ENCODE data around the gene DIP2A.
"Not testable (repeated sequence)": the region's sequence is repeated elsewhere in the genome, so short reads cannot be mapped to it uniquely, and the experiment has no call there.

Gene DIP2A

GRCh38 chr21:46442938-46443337 is 15.8 kb upstream of the DIP2A start:
- in situ Hi-C loops (cut with HindIII; ENCODE audit: low pct_unique_long_range_greater_than_20kb, low sequenced_read_pairs): no loop called here
- TF ChIP-seq JUND (IDR thresholded peaks at IDR 0.05; ENCODE audit: low read depth): no peak
- DNase-seq (ENCODE audit: low read depth in 1 of 2, low spot score in 1 of 2): no peak

- in situ Hi-C loops (cut with HindIII; ENCODE audit: low pct_unique_long_range_greater_than_20kb, low sequenced_read_pairs): no loop called here
- no peak for TF ChIP-seq JUND (IDR thresholded peaks at IDR 0.05; ENCODE audit: low read depth)
- DNase-seq (ENCODE audit: low read depth in 1 of 2, low spot score in 1 of 2): no peak
Measured at GRCh38 chr21:46443910-46444309, 14.8 kb upstream of the DIP2A start.

- no peak for DNase-seq (ENCODE audit: low read depth in 1 of 2, low spot score in 1 of 2)
- no peak for TF ChIP-seq JUND (IDR thresholded peaks at IDR 0.05; ENCODE audit: low read depth)
- in situ Hi-C loops (cut with HindIII; ENCODE audit: low pct_unique_long_range_greater_than_20kb, low sequenced_read_pairs): no loop called here
Measured at GRCh38 chr21:46448108-46448507, 10.6 kb upstream of the DIP2A start.

- DNase-seq (ENCODE audit: low read depth in 1 of 2, low spot score in 1 of 2); in situ Hi-C loops (cut with HindIII; ENCODE audit: low pct_unique_long_range_greater_than_20kb, low sequenced_read_pairs): not testable (repeated sequence)
Measured at GRCh38 chr21:46448855-46449254, 9.8 kb upstream of the DIP2A start.

GRCh38 chr21:46452710-46453109 is 6.0 kb upstream of the DIP2A start:
- in situ Hi-C loops (cut with HindIII; ENCODE audit: low pct_unique_long_range_greater_than_20kb, low sequenced_read_pairs): no loop called here
- DNase-seq (ENCODE audit: low read depth in 1 of 2, low spot score in 1 of 2): no peak
- no peak for TF ChIP-seq JUND (IDR thresholded peaks at IDR 0.05; ENCODE audit: low read depth)

GRCh38 chr21:46454142-46454541 is 4.5 kb upstream of the DIP2A start:
- no peak for DNase-seq (ENCODE audit: low read depth in 1 of 2, low spot score in 1 of 2)
- in situ Hi-C loops (cut with HindIII; ENCODE audit: low pct_unique_long_range_greater_than_20kb, low sequenced_read_pairs): no loop called here

GRCh38 chr21:46454634-46455390 is 3.9 kb upstream of the DIP2A start:
- in situ Hi-C loops (cut with HindIII; ENCODE audit: low pct_unique_long_range_greater_than_20kb, low sequenced_read_pairs): no loop called here
- no peak for DNase-seq (ENCODE audit: low read depth in 1 of 2, low spot score in 1 of 2)
- TF ChIP-seq JUND (IDR thresholded peaks at IDR 0.05; ENCODE audit: low read depth): no peak

More at GRCh38 chr21:46454142-46454541, 4.5 kb upstream of the DIP2A start:
- no peak for TF ChIP-seq JUND (IDR thresholded peaks at IDR 0.05; ENCODE audit: low read depth)

GRCh38 chr21:46455575-46456385 is 2.9 kb upstream of the DIP2A start:
- in situ Hi-C loops (cut with HindIII; ENCODE audit: low pct_unique_long_range_greater_than_20kb, low sequenced_read_pairs): no loop called here
- TF ChIP-seq JUND (IDR thresholded peaks at IDR 0.05; ENCODE audit: low read depth): no peak
- DNase-seq (ENCODE audit: low read depth in 1 of 2, low spot score in 1 of 2): no peak

GRCh38 chr21:46456750-46457149 is 1.9 kb upstream of the DIP2A start:
- in situ Hi-C loops (cut with HindIII; ENCODE audit: low pct_unique_long_range_greater_than_20kb, low sequenced_read_pairs): no loop called here
- DNase-seq (ENCODE audit: low read depth in 1 of 2, low spot score in 1 of 2): no peak
- no peak for TF ChIP-seq JUND (IDR thresholded peaks at IDR 0.05; ENCODE audit: low read depth)

- no peak for TF ChIP-seq JUND (IDR thresholded peaks at IDR 0.05; ENCODE audit: low read depth)
- in situ Hi-C loops (cut with HindIII; ENCODE audit: low pct_unique_long_range_greater_than_20kb, low sequenced_read_pairs): no loop called here
- DNase-seq (ENCODE audit: low read depth in 1 of 2, low spot score in 1 of 2): peak; percentile 37 to 59
Measured at GRCh38 chr21:46457801-46458314, 833 bp upstream of the DIP2A start.

GRCh38 chr21:46459024-46459355 is 299 bp downstream of the DIP2A start:
- no peak for DNase-seq (ENCODE audit: low read depth in 1 of 2, low spot score in 1 of 2)
- no peak for TF ChIP-seq JUND (IDR thresholded peaks at IDR 0.05; ENCODE audit: low read depth)
- in situ Hi-C loops (cut with HindIII; ENCODE audit: low pct_unique_long_range_greater_than_20kb, low sequenced_read_pairs): no loop called here

- peak in 1 of 2 experiments; percentile 25 for DNase-seq (ENCODE audit: low read depth in 1 of 2, low spot score in 1 of 2)
- in situ Hi-C loops (cut with HindIII; ENCODE audit: low pct_unique_long_range_greater_than_20kb, low sequenced_read_pairs): no loop called here
Measured at GRCh38 chr21:46459356-46460112, 843 bp downstream of the DIP2A start.

More at GRCh38 chr21:46459356-46460112, 843 bp downstream of the DIP2A start:
- TF ChIP-seq JUND (IDR thresholded peaks at IDR 0.05; ENCODE audit: low read depth): no peak
